Activated T-cell treated with anti-CD3 and anti-CD28 coated beads, Interleukin-2, amount 50 U/mL, for 48 hours (primary cell): ENCODE results near the gene TMEM266.

ENCODE experiments used
- DNase-seq, 2 experiments: peaks; one replicate each; pipeline ENCODE4 v3.0.0-alpha.2; 2020

The TMEM266 gene

GRCh38 chr15:76206325-76206976 is 146.7 kb downstream of the TMEM266 start:
- no peak for DNase-seq

GRCh38 chr15:76208084-76208785 is 148.4 kb downstream of the TMEM266 start:
- no peak for DNase-seq

GRCh38 chr15:76208786-76209424 is 149.1 kb downstream of the TMEM266 start:
- no peak for DNase-seq

GRCh38 chr15:76209523-76209922 is 149.7 kb downstream of the TMEM266 start:
- no peak for DNase-seq

GRCh38 chr15:76209942-76210341 is 150.2 kb downstream of the TMEM266 start:
- DNase-seq, result no peak

GRCh38 chr15:76215634-76216033 is 155.8 kb downstream of the TMEM266 start:
- DNase-seq, result no peak

- no peak for DNase-seq
Measured at GRCh38 chr15:76217029-76217881, 157.5 kb downstream of the TMEM266 start.

GRCh38 chr15:76217882-76218217 is 158.1 kb downstream of the TMEM266 start:
- no peak for DNase-seq

GRCh38 chr15:76221085-76221767 is 161.4 kb downstream of the TMEM266 start:
- no peak for DNase-seq

GRCh38 chr15:76222159-76222558 is 162.4 kb downstream of the TMEM266 start:
- DNase-seq, result no peak

GRCh38 chr15:76223521-76223920 is 163.7 kb downstream of the TMEM266 start:
- no peak for DNase-seq

- DNase-seq, result no peak
Measured at GRCh38 chr15:76229266-76229665, 169.5 kb downstream of the TMEM266 start.

GRCh38 chr15:76233921-76234320 is 174.1 kb downstream of the TMEM266 start:
- no peak for DNase-seq

- no peak for DNase-seq
Measured at GRCh38 chr15:76234337-76234889, 174.6 kb downstream of the TMEM266 start.

- DNase-seq, result no peak
Measured at GRCh38 chr15:76235186-76235826, 175.5 kb downstream of the TMEM266 start.

- DNase-seq, result no peak
Measured at GRCh38 chr15:76236350-76236749, 176.6 kb downstream of the TMEM266 start.

GRCh38 chr15:76239786-76240185 is 180.0 kb downstream of the TMEM266 start:
- no peak for DNase-seq

- no peak for DNase-seq
Measured at GRCh38 chr15:76245072-76245610, 185.4 kb downstream of the TMEM266 start.

- no peak for DNase-seq
Measured at GRCh38 chr15:76251717-76252116, 191.9 kb downstream of the TMEM266 start.

- no peak for DNase-seq
Measured at GRCh38 chr15:76252249-76252648, 192.5 kb downstream of the TMEM266 start.

GRCh38 chr15:76253691-76254473 is 194.1 kb downstream of the TMEM266 start:
- DNase-seq, result no peak
